Activated T-cell treated with anti-CD3 and anti-CD28 coated beads, Interleukin-2, amount 50 U/mL, for 4 hours (primary cell): ENCODE results near the gene PBOV1. TPM values are rescaled to one million over a fixed set of nuclear protein-coding genes. Genes with fewer than 3 reads are reported as not detected.

ENCODE experiments used
- ATAC-seq, 2 donors: fragments of 200-7000 bp; cut with Tn5 transposase; one replicate each; pipeline ENCODE4 v1.10.0; 2021
- DNase-seq: peaks from one replicate; pipeline ENCODE4 v3.0.0-alpha.2; 2020
- H3K27me3 Mint-ChIP-seq: one replicate; pipeline ENCODE4 v1.8.0; 2021; ENCODE audit warnings: low read depth, mixed read lengths
- H3K36me3 Mint-ChIP-seq: one replicate; pipeline ENCODE4 v1.8.0; 2022; ENCODE audit warnings: mixed read lengths; ENCODE audit not compliant: insufficient read depth
- H3K4me1 Mint-ChIP-seq: one replicate; pipeline ENCODE4 v1.8.0; 2021; ENCODE audit warnings: low read depth, mixed read lengths
- H3K4me3 Mint-ChIP-seq: one replicate; pipeline ENCODE4 v1.8.0; 2021; ENCODE audit warnings: mild to moderate bottlenecking, moderate library complexity, mixed read lengths
- H3K9me3 Mint-ChIP-seq: one replicate; pipeline ENCODE4 v1.8.0; 2021; ENCODE audit warnings: mixed read lengths
- total RNA-seq, 3 donors: library from RNA; stranded (reverse); gene quantifications; one replicate each; pipeline ENCODE4 v1.2.1, GENCODE V29; 2021

PBOV1 gene
- total RNA-seq: not detected

GRCh38 chr6:138218449-138218848, at the start of gene PBOV1:
Gene PBOV1 (minus strand): TSS chr6:138218491. CDS start chr6:138218395, 96 bp downstream.
- Mint-ChIP-seq H3K36me3 (no peaks in the 10 kb centered on the region), H3K9me3 (no peaks in the 10 kb centered on the region), H3K4me3 (no peak within 1 kb of the TSS), H3K4me1 (no peaks in the 10 kb centered on the region), H3K27me3 (peaks cover 25% of the 10 kb centered on the region)
- DNase-seq: no peak
- no peak for ATAC-seq

GRCh38 chr6:138266095-138266494, 47.8 kb upstream of the PBOV1 start:
- Mint-ChIP-seq H3K9me3 (no peaks in the 10 kb centered on the region), H3K4me3 (no peak overlapping the region), H3K27me3 (peaks cover 24% of the 10 kb centered on the region), H3K4me1 (no peaks in the 10 kb centered on the region), H3K36me3 (no peaks in the 10 kb centered on the region)
- ATAC-seq (no peak), DNase-seq (no peak)

- DNase-seq: no peak
- no peak overlapping the region for H3K4me3 Mint-ChIP-seq
- H3K4me1 Mint-ChIP-seq: no peaks in the 10 kb centered on the region
- H3K36me3 Mint-ChIP-seq: no peaks in the 10 kb centered on the region
- ATAC-seq: no peak
- no peaks in the 10 kb centered on the region for H3K9me3 Mint-ChIP-seq
- H3K27me3 Mint-ChIP-seq: peaks cover 19% of the 10 kb centered on the region
These were observed 46.1 kb upstream of the PBOV1 start for GRCh38 chr6:138264372-138264880.

- no peaks in the 10 kb centered on the region for H3K4me1 Mint-ChIP-seq
- peaks cover 19% of the 10 kb centered on the region for H3K27me3 Mint-ChIP-seq
- ATAC-seq: no peak
- no peak for DNase-seq
- no peak overlapping the region for H3K4me3 Mint-ChIP-seq
- H3K36me3 Mint-ChIP-seq: no peaks in the 10 kb centered on the region
- no peaks in the 10 kb centered on the region for H3K9me3 Mint-ChIP-seq
These were observed 45.7 kb upstream of the PBOV1 start for GRCh38 chr6:138263963-138264362.

DNA sequence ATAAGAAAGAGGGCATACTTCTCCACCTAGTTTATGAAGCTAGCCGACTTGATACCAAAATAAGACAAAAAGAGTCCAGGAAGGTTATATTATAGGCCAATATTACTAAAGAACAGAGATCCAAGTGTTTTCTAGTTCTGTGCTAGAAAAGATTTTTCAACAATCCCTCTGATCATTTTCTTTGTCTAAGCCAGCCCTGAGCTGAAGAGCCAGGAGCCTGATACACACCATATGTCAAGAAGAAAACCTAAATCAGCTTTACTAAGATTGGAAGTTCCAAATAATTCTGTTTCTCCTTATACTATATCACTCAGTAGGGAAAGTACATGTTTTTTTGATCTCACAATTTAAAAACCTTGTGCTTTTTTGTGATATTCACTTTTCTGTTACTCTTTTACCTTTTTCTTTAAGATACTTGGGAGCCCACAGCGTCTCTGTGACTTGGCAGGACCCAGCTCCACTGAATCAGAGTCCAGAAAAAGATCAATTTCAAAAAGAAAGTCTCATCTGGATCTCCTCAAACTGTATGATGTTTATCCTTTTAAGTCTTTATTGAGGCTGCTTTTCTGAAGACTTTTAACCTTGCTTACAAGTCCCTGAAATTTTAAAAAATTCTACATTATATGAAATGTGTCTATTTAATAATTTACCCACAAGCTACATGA, 43.0 kb upstream of the PBOV1 start:
- no peaks in the 10 kb centered on the region for H3K36me3 Mint-ChIP-seq
- ATAC-seq (no peak), DNase-seq (no peak)
- H3K27me3 Mint-ChIP-seq: peaks cover 21% of the 10 kb centered on the region
- no peaks in the 10 kb centered on the region for H3K4me1 Mint-ChIP-seq
- no peak overlapping the region for H3K4me3 Mint-ChIP-seq
- no peaks in the 10 kb centered on the region for H3K9me3 Mint-ChIP-seq

GRCh38 chr6:138258991-138259390, 40.7 kb upstream of the PBOV1 start:
- Mint-ChIP-seq H3K36me3 (no peaks in the 10 kb centered on the region), H3K4me1 (no peaks in the 10 kb centered on the region), H3K4me3 (no peak overlapping the region), H3K27me3 (peaks cover 20% of the 10 kb centered on the region), H3K9me3 (no peaks in the 10 kb centered on the region)
- ATAC-seq (no peak), DNase-seq (no peak)

- no peaks in the 10 kb centered on the region for H3K36me3 Mint-ChIP-seq
- H3K4me1 Mint-ChIP-seq: no peaks in the 10 kb centered on the region
- H3K4me3 Mint-ChIP-seq: no peak overlapping the region
- DNase-seq: no peak
- ATAC-seq: no peak
- no peaks in the 10 kb centered on the region for H3K9me3 Mint-ChIP-seq
- peaks cover 22% of the 10 kb centered on the region for H3K27me3 Mint-ChIP-seq
These were observed 39.9 kb upstream of the PBOV1 start for GRCh38 chr6:138258197-138258596.

DNA sequence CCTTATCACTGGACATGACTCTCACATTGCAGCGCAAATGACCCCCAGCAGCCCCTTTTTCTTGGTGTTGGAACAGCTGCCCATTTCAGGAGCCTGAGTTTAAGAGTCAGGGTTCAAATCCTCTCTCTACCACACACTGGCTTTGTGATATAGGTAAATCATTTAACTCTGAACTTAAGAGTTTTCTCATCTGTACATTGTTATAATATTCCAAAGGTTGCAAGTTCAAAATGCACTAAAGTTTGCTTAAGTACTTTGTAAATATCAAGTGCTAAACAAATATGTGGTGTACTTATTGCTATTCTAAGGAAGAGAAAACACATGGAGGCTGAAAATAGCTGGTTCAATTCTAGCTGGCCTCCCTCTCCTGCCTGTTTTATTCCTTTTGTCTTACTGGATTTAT, 39.3 kb upstream of the PBOV1 start:
- DNase-seq (no peak), ATAC-seq (no peak)
- no peaks in the 10 kb centered on the region for H3K9me3 Mint-ChIP-seq
- no peak overlapping the region for H3K4me3 Mint-ChIP-seq
- H3K27me3 Mint-ChIP-seq: peaks cover 19% of the 10 kb centered on the region
- H3K36me3 Mint-ChIP-seq: no peaks in the 10 kb centered on the region
- H3K4me1 Mint-ChIP-seq: no peaks in the 10 kb centered on the region

GRCh38 chr6:138255443-138255842, 37.2 kb upstream of the PBOV1 start:
- Mint-ChIP-seq H3K4me3 (no peak overlapping the region), H3K9me3 (no peaks in the 10 kb centered on the region), H3K27me3 (peaks cover 15% of the 10 kb centered on the region), H3K36me3 (no peaks in the 10 kb centered on the region), H3K4me1 (no peaks in the 10 kb centered on the region)
- DNase-seq (no peak), ATAC-seq (no peak)

- Mint-ChIP-seq H3K36me3 (no peaks in the 10 kb centered on the region), H3K4me1 (no peaks in the 10 kb centered on the region), H3K4me3 (no peak overlapping the region), H3K27me3 (peaks cover 11% of the 10 kb centered on the region), H3K9me3 (no peaks in the 10 kb centered on the region)
- DNase-seq: no peak
- ATAC-seq: no peak
These were observed 35.4 kb upstream of the PBOV1 start for GRCh38 chr6:138253731-138254130.

- ATAC-seq (no peak), DNase-seq (no peak)
- no peak overlapping the region for H3K4me3 Mint-ChIP-seq
These were observed 32.4 kb upstream of the PBOV1 start for GRCh38 chr6:138250513-138251247.

GRCh38 chr6:138250053-138250452, 31.8 kb upstream of the PBOV1 start:
- DNase-seq: no peak
- ATAC-seq: no peak
- no peaks in the 10 kb centered on the region for H3K36me3 Mint-ChIP-seq
- no peaks in the 10 kb centered on the region for H3K4me1 Mint-ChIP-seq
- H3K9me3 Mint-ChIP-seq: no peaks in the 10 kb centered on the region
- peaks cover 4% of the 10 kb centered on the region for H3K27me3 Mint-ChIP-seq
- no peak overlapping the region for H3K4me3 Mint-ChIP-seq

More at GRCh38 chr6:138250513-138251247, 32.4 kb upstream of the PBOV1 start:
- Mint-ChIP-seq H3K27me3 (peaks cover 6% of the 10 kb centered on the region), H3K4me1 (no peaks in the 10 kb centered on the region), H3K9me3 (no peaks in the 10 kb centered on the region), H3K36me3 (no peaks in the 10 kb centered on the region)

GRCh38 chr6:138248878-138249277, 30.6 kb upstream of the PBOV1 start:
- Mint-ChIP-seq H3K27me3 (peaks cover 7% of the 10 kb centered on the region), H3K4me1 (no peaks in the 10 kb centered on the region), H3K9me3 (no peaks in the 10 kb centered on the region), H3K36me3 (no peaks in the 10 kb centered on the region), H3K4me3 (no peak overlapping the region)
- no peak for ATAC-seq
- no peak for DNase-seq

DNA sequence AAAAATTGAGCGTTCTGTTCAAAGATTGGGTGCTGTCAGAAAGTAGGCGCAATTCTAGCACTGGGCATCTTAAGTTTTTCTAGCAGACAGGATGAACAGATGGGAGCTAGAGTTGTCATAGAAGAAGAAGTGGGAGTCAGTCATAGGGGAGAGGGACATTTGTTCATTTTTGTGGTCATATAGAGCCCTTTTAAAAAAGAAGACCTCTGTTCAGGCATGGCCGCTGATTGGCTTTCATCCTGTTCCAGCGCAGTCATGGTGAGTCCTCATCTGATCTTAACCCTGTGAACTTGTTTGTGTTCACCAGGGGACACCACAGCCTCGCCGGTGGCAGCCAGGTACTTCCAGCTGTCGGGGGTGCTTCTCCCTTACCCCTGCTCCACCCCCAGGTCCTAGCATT, 29.7 kb upstream of the PBOV1 start:
- no peaks in the 10 kb centered on the region for H3K4me1 Mint-ChIP-seq
- peaks cover 5% of the 10 kb centered on the region for H3K27me3 Mint-ChIP-seq
- no peaks in the 10 kb centered on the region for H3K36me3 Mint-ChIP-seq
- no peaks in the 10 kb centered on the region for H3K9me3 Mint-ChIP-seq
- ATAC-seq (no peak), DNase-seq (no peak)
- no peak overlapping the region for H3K4me3 Mint-ChIP-seq
